ENCODE data around the gene HS6ST1. TPM values are rescaled to one million over a fixed set of nuclear protein-coding genes. Genes with fewer than 3 reads are reported as not detected.

Gene HS6ST1
- total RNA-seq, 2 donors from 2014 or later, result 21.8 to 32.4 TPM

GRCh38 chr2:128250229-128251025 lies 68.2 kb downstream of the HS6ST1 start:
- DNase-seq (ENCODE audit: low spot score), result no peak
- Histone ChIP-seq H3K4me1 (ENCODE audit: control insufficient read depth in 1 of 2, low read depth in 2 of 2) (no peaks in the 10 kb centered on the region), H3K27ac (no peak overlapping the region), H3K4me3 (no peak overlapping the region), H3K36me3 (no peaks in the 10 kb centered on the region), H3K9me3 (no peaks in the 10 kb centered on the region), H3K27me3 (replicated peaks; ENCODE audit: insufficient read depth) (no peaks in the 10 kb centered on the region)
- no peak for ATAC-seq (ENCODE audit: insufficient number of reproducible peaks, low FRiP score, low read depth)
- no peak for TF ChIP-seq CTCF (IDR thresholded peaks at IDR 0.05)

- H3K4me3 ChIP-seq, result no peak overlapping the region
- H3K9me3 ChIP-seq, result no peaks in the 10 kb centered on the region
- no peaks in the 10 kb centered on the region for H3K4me1 ChIP-seq (ENCODE audit: control insufficient read depth in 1 of 2, low read depth in 2 of 2)
- TF ChIP-seq CTCF (IDR thresholded peaks at IDR 0.05), result no peak
- ATAC-seq (ENCODE audit: insufficient number of reproducible peaks, low FRiP score, low read depth) (no peak), DNase-seq (ENCODE audit: low spot score) (no peak)
- H3K27ac ChIP-seq, result no peak overlapping the region
- H3K36me3 ChIP-seq, result no peaks in the 10 kb centered on the region
- no peaks in the 10 kb centered on the region for H3K27me3 ChIP-seq (replicated peaks; ENCODE audit: insufficient read depth)
These were observed 69.1 kb downstream of the HS6ST1 start for GRCh38 chr2:128249555-128249954.

GRCh38 chr2:128245813-128246212 lies 72.9 kb downstream of the HS6ST1 start:
- Histone ChIP-seq H3K27me3 (replicated peaks; ENCODE audit: insufficient read depth) (no peaks in the 10 kb centered on the region), H3K36me3 (no peaks in the 10 kb centered on the region), H3K4me1 (ENCODE audit: control insufficient read depth in 1 of 2, low read depth in 2 of 2) (no peaks in the 10 kb centered on the region), H3K27ac (no peak overlapping the region), H3K4me3 (no peak overlapping the region), H3K9me3 (no peaks in the 10 kb centered on the region)
- ATAC-seq (ENCODE audit: insufficient number of reproducible peaks, low FRiP score, low read depth) (no peak), DNase-seq (ENCODE audit: low spot score) (no peak)
- TF ChIP-seq CTCF (IDR thresholded peaks at IDR 0.05), result no peak

GRCh38 chr2:128241896-128242295 lies 76.8 kb downstream of the HS6ST1 start:
- H3K4me1 ChIP-seq (ENCODE audit: control insufficient read depth in 1 of 2, low read depth in 2 of 2), result no peaks in the 10 kb centered on the region
- H3K9me3 ChIP-seq, result no peaks in the 10 kb centered on the region
- H3K4me3 ChIP-seq, result no peak overlapping the region
- no peaks in the 10 kb centered on the region for H3K36me3 ChIP-seq
- H3K27me3 ChIP-seq (replicated peaks; ENCODE audit: insufficient read depth), result no peaks in the 10 kb centered on the region
- no peak for TF ChIP-seq CTCF (IDR thresholded peaks at IDR 0.05)
- DNase-seq (ENCODE audit: low spot score) (no peak), ATAC-seq (ENCODE audit: insufficient number of reproducible peaks, low FRiP score, low read depth) (no peak)
- no peak overlapping the region for H3K27ac ChIP-seq

GRCh38 chr2:128237911-128238697 lies 80.6 kb downstream of the HS6ST1 start:
- no peak for DNase-seq (ENCODE audit: low spot score)
- Histone ChIP-seq H3K27ac (no peak overlapping the region), H3K4me1 (ENCODE audit: control insufficient read depth in 1 of 2, low read depth in 2 of 2) (peaks cover 0 to 4% of the 10 kb centered on the region in 2 donors), H3K9me3 (no peaks in the 10 kb centered on the region), H3K36me3 (no peaks in the 10 kb centered on the region), H3K27me3 (replicated peaks; ENCODE audit: insufficient read depth) (no peaks in the 10 kb centered on the region), H3K4me3 (no peak overlapping the region)
- no peak for ATAC-seq (ENCODE audit: insufficient number of reproducible peaks, low FRiP score, low read depth)
- no peak for TF ChIP-seq CTCF (IDR thresholded peaks at IDR 0.05)
